GM18507 (cell line): ENCODE data around the gene SLC25A36.
"Not testable (repeated sequence)": the region's sequence is repeated elsewhere in the genome, so short reads cannot be mapped to it uniquely, and the experiment has no call there.

Experiments
- DNase-seq: peaks from one replicate; pipeline ENCODE4 v3.0.0; 2011; ENCODE audit warnings: low read depth; ENCODE audit not compliant: insufficient read length; ENCODE audit errors: extremely low spot score
- FAIRE-seq: peaks from 2 replicates; lab custom pipeline; 2011; peaks lifted over from hg19 to GRCh38; lab: Jason Lieb, UNC

SLC25A36 gene

DNA sequence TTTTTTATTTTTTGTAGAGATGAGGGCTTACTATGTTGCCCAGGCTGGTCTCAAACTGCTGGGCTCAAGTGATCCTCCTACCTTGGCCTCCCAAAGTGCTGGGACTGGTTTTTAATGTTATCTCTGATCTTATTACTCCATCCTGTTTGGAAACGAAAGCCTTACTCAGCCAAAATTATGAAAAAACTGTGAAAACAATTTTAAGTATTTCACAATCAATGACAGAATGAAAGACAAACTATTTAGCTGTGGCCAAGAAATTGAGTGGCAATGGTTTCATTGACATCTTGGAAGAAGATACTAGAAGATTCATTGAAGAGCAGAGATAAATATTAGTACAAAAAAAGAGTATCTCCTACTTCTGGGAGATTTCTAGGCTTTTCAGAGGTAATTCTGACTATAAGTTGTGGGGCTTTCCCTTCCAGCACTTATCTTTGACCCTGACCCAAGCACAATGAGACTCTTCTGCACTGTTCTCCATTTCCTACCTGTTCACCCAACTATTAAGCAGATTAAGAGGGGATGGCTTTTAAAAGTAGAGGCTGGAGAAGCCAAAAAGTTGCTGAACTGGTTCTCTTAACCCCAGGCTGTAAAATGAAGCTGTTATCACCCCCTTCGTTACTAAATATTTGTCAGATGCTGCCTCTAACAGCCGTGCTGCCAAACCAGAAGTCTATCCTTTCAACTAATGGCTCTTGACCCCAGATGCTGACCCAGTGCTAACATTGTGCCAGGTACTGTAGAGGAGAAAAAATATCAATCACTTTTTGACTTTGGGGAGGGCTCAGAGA, 14.2 kb upstream of the SLC25A36 start:
- FAIRE-seq (no peak), DNase-seq (no peak)

DNA sequence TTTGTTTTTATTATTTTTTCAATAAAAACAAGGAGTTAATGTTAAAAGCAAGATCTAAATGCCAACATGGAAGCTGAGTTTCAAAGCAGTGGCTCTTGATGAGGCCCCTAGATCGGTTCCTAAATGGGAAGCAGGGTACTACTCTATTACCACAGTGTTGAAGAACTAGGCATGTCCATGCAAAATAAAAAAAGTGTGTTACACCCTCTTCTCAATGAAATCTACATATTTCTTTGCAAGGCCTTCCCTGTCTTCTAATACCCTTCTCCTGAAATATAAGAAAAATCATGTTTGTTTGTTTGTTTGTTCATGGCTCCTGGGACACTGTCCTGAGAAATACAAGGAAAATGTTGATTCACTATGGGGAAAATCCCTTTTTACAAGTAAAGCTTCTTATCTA, 12.2 kb upstream of the SLC25A36 start:
- DNase-seq, result no peak
- FAIRE-seq, result no peak

DNA sequence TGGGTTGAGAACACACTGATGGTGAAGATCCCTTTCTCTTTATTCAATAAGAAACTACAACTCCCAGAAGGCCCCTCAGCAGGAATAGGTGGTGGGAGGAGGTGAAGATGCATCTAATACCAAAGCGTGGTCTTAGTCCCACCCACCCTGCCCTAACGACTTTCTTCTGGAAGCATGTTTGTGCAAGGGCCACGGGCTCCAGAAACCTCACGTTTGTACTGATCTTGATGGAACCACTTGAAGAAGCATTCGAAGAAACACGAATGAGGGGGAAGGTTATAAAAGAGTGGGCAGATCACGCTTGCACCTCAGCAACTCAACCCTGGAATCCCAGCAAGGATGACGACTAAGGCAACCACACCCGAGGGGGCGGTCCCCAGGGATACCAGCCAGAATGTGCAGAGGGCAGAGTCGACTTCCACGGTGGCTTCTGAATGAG, 10.6 kb upstream of the SLC25A36 start:
- DNase-seq, result no peak
- no peak for FAIRE-seq

DNA sequence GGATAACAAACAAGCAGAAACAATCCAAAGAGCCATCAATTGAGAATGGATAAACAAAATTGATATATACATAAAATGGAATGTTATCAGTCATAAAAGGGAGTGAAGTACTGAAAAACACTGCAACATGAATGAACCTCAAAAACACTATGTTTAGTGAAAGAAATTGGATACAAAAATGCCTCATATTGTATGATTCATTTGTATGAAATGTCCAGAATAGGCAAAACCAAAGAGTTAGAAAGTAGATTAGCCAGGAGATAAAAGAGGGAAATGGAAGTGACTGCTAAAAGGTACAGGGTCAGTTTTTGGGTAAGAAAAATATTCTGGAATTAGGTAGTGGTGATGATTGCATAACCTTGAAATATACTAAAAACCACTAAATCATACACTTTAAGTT, 9.8 kb upstream of the SLC25A36 start:
- DNase-seq (no peak), FAIRE-seq (no peak)

DNA sequence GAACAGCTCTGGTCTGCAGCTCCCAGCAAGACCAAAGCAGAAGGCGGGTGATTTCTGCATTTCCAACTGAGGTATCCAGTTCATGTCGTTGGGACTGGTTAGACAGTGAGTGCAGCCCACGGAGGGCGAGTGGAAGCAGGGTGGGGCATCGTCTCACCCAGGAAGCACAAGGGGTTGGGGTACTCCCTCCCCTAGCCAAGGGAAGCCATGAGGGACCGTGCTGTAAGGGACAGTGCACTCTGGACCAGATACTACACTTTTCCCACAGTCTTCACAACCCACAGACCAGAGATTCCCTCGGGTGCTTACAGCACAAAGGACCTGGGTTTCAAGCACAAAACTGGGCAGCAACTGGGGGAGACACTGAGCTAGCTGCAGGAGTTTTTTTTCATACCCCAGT, 8.5 kb upstream of the SLC25A36 start:
- FAIRE-seq (no peak), DNase-seq (no peak)

DNA sequence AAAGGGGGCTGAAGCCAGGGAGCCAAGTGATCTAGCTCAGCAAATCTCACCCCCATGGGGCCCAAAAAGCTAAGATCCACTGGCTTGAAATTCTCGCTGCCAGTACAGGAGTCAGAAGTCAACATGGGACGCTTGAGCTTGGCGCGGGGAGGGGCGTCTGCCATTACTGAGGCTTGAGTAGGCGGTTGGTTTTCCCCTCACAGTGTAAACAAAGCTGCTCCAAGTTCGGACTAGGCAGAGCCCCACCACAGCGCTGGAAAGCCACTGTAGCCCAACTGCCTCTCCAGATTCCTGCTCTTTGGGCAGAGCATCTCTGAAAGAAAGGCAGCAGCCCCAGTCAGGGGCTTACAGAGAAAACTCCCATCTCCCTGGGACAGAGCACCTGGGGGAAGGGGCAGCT, 8.1 kb upstream of the SLC25A36 start:
- no peak for FAIRE-seq
- DNase-seq, result no peak

DNA sequence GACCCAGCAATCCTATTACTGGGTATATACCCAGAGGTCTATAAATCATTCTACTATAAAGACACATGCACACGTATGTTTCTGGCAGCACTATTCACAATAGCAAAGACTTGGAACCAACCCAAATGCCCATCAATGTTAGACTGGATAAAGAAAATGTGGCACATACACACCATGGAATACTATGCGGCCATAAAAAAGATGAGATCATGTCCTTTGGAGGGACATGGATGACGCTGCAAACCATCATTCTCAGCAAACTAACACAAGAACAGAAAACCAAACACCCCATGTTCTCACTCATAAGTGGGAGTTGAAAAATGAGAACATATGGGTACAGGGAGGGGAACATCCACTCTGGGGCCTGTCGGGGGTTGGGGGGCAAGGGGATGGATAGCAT, 2.3 kb upstream of the SLC25A36 start:
- DNase-seq, FAIRE-seq: not testable (repeated sequence)

DNA sequence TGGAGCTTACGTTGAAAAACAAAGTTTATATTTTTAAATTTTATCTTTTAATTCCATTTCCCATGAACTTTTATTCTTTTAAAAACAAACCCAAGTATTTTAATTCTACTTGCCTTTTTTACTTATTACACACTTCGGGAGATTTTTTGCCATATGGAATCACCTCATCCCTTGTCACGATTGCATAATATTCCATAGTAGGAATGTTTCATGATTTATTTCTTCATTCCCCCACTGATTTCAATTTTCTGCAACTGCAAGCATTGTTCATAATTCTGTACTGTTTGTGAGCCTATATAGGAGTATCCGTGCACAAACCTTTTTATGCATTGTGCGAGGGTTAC, 574 bp upstream of the SLC25A36 start:
- FAIRE-seq (no peak), DNase-seq (no peak)

DNA sequence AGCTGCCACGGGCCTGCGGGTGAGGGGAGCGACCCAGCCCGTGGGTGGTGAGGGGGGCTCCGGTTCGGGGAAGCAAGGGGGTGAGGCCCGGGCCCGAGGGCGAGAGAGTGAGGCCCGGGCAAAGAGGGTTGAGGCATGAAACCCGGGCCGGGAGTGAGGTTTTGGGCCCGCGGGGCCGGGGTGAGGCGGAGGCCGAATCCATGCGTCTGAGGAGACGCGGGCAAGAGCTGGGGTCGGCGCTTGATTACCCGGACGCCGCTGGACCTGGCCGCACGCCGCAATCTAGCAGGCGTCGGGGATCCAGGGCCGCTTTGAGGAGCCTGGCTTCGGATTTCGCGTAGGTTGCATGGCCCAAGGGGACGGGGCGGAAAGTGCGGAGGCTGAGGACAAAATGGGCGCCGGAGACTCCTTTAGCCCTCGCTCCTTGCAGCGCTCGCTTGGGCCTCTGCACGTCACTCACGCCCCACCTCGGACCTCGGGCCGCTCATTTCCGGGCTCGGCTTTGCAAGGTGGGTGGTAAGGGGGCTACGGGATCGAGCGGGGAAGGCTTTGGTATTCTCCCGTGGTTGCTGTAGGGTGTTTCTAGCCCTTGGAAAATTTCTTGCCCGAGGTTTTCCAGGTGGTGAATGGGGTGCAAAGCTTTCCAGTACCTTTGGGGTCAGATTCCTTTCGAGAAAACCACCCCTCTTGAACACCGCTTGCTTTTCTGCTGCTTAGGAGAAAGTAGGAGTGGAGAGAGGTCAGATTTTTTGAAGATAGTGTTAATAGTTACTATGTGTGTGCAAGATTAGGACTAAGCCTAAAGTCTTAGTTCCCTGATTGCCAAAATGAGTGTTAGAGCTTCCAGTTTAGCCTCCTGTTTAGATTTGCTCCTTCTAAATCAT, 827 bp downstream of the SLC25A36 start:
- FAIRE-seq (peak; percentile 67), DNase-seq (peak; percentile 33)

DNA sequence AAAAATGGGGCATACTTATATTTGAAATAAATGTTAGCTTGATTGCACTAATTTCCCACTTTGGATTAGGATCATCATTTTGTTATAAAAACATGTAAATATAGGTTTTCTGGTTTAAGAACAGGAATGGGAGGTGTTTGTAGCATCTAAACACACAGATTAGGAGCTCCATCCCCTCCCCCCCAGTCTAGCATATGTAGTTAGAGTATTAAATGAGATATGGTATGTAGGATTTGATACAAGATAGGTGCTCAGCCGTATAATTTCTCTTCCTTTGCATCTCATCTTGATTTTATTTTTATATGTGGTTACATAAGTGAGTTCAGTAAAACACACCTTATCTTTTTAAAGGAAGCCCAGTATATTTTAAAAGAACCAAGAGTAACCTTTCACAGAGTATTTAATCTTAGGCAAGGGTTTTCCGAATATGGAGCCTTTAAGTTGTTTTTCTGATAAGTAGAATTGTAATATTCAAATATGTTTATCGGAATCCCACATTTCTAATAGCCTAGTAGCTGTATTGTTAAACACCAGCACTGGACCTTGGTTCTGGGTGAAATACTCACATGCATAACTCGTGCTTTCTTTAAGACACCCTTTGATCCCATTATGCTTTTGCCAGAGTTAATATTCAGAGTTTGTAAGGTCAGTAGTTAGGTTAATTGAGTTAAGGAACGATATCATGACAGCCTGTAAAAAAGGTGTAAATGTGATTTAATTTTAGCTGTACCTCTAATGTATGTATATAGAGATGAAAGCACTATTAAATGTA, 2.3 kb downstream of the SLC25A36 start:
- DNase-seq (no peak), FAIRE-seq (no peak)

DNA sequence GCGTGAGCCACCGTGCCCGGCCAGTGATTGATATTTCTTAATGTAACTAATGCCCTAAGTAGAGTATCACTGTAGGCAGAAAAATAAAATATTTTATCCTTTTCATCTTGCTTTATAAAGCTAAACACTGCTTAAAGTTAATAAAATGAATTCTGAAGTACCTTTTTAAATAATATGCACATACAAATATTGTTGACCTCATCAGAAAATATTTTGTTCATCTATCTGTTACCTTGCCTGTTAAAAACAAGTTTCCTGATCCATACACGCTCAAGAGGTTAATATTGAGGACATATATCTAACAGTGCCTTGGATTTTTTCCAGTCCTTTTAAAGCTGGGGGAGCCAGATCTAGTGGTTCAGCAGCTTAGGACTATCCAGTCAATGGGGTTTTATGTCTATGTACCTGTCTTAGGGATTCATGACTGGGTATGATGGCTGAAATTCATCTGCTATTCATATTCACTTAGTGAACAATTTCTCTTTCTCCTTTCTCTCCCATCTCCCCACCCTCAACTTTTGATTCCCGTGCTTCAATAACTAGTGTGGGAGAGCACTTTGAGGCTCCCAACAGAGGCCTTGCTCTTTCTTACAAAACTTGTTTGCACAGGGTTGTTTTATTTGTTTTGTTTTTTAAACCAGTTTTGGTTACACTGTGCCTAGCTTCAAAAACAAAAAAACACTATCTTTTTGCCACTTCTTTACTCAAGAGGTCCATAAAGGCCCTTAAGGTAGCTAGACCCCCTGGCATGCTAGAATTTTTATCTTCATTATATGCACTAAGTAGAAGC, 7.0 kb downstream of the SLC25A36 start:
- FAIRE-seq (no peak), DNase-seq (no peak)

DNA sequence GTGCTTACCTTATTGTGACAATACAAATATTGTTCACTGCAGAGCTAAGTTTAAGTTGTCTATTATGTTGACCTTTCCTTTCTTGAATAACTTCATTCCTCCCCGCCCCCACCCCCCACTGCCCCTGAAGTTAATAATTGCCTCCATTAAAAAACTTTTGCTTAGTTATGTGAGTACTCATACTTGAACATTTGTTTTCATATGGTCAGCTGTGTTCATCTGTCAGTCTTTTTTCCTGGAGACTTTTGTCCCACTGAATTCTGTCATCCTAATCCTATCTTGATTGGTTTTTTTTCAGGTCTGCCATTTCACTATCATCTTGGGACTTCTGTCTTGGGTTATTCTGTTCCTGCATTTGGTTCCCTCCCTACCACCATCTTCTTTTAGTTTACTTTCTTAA, 8.5 kb downstream of the SLC25A36 start:
- no peak for DNase-seq
- FAIRE-seq, result peak; percentile 29

DNA sequence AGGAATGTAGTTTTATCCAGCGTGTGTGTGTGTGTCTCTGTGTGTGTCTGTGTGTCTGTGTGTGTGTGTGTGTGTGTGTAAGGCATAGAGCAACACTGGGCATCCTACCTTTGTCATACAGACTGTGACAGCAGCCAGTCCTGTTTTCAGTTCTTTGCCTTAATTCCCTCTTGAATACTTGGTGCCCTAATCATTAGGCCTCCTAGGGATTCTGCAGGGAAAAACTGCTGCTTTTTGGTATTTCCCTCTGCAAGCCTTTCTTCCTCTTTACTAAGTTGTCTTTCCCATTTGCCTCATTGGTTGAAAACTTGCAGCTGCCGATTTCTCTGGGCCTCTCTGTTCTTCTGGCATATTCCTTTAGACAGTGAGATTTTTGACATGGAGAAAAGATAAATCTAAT, 9.2 kb downstream of the SLC25A36 start:
- DNase-seq (no peak), FAIRE-seq (peak; percentile 60)

DNA sequence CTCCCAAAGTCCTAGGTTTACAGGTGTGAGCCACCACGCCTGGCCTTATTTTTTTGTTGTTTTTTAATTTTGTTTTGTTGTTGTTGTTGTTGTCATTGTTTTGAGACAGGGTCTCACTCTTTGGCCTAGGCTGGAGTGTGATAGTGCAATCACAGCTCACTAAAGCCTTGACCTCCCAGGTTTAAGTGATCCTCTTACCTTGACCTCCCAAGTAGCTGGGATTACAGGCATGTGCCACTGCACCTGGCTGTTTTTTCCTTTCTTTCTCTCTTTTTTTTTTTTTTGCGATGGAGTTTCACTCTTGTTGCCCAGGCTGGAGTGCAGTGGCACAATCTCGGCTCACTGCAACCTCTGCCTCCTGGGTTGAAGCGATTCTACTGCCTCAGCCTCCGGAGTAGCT, 10.1 kb downstream of the SLC25A36 start:
- not testable (repeated sequence) for FAIRE-seq, DNase-seq

DNA sequence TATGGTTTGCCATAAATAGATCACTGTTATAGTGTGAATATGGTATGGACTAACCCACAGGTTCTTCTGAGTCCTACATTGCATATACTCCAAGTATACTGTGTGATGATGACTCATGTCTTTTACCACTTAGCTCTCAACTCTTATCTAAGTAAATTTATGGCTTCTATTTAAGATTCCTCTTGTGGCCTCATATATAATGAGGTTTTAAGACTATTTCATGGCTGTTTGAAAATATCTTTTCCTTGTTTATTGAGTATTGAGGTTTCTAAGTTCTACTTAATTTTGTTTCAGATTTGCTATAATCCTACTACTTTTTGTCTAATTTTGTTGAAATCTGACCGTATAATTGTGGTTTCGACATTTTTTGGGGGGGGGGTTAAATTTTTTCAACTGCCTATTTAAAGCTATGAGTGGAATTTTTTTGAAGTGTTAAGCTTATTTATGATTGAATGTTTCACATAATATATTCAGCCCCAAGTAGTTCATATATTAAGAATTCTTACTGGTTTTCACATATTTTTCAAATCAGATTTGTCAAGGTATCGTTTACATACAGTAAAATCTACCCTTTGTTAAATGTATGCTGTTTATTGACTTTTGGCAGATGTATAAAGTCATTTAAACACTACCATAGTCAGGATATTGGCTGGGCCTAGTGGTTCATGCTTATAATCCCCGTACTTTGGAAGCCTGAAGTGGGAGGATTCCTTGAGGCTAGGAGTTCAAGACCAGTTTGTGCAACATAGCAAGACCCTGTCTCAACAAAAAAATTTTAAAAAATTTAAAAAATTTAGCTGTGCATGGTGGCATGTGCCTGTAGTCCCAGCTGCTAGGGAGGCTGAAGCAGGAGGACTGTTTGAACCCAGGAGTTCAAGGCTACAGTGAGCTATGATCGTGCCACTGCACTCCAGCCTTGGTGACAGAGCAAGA, 11.7 kb downstream of the SLC25A36 start:
- no peak for FAIRE-seq

DNA sequence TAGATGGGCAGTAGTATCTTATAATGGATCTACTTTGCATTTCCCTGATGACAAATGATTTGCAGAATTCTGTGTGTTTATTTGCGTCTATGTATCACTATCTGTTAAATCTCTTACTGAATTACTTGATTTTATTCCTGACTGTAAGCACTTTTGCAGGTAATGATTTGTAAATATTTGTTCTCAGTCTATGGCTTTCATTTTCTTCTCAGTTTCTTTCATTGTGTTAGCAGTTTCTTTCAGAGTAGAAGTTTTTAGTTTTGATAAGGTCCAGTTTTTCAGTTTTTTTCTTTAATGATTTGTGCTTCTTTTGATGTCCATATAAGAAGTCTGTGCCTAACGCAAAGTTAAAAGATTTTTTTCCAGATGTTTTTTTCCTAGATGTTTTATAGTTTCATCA, 12.9 kb downstream of the SLC25A36 start:
- FAIRE-seq, result peak; percentile 49

More for the DNA sequence above, 11.7 kb downstream of the SLC25A36 start:
- no peak for DNase-seq

DNA sequence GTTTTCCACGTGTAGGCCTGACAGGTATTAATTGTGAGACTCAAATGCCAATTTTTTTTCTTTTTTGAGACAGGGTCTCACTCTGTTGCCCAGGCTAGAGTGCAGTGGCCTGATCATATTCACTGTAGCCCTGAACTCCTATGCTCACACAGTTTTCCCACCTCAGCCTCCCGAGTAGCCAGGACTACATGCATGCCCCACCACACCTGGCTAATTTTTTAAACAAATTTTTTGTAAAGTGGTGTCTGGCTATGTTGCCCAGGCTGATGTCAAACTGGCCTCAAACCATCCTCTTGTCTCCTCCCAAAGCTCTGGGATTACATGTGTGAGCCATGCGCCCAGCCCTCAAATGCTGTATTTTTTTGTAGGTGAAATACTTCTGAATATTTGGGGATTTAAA, 14.0 kb downstream of the SLC25A36 start:
- DNase-seq, result no peak
- FAIRE-seq, result no peak

More for the DNA sequence above, 12.9 kb downstream of the SLC25A36 start:
- DNase-seq, result no peak
